Bone marrow (tissue), 2 donors: Measurements from ENCODE around the gene CARTPT.

Experiments
- DNase-seq, 2 donors: peaks; one replicate each; lab custom pipeline; 2025; lab: John Stamatoyannopoulos, UW

The CARTPT gene

GRCh38 chr5:71719063-71719964 is at the start of gene CARTPT:
Gene CARTPT, plus strand, starts transcription at chr5:71719275. Its CDS starts 19 bp downstream, at chr5:71719294.
- no peak for DNase-seq

GRCh38 chr5:71677977-71678376 is 41.1 kb upstream of the CARTPT start:
- DNase-seq: no peak

- no peak for DNase-seq
These were observed 39.4 kb upstream of the CARTPT start for GRCh38 chr5:71679714-71680113.

- DNase-seq: no peak
These were observed 38.6 kb upstream of the CARTPT start for GRCh38 chr5:71680510-71680909.

- DNase-seq: no peak
These were observed 37.8 kb upstream of the CARTPT start for GRCh38 chr5:71681296-71681695.

- no peak for DNase-seq
These were observed 34.8 kb upstream of the CARTPT start for GRCh38 chr5:71684309-71684708.

- no peak for DNase-seq
These were observed 25.1 kb upstream of the CARTPT start for GRCh38 chr5:71693828-71694427.

- no peak for DNase-seq
These were observed 24.0 kb upstream of the CARTPT start for GRCh38 chr5:71695071-71695470.

GRCh38 chr5:71695595-71695994 is 23.5 kb upstream of the CARTPT start:
- DNase-seq: no peak

GRCh38 chr5:71697967-71698366 is 21.1 kb upstream of the CARTPT start:
- DNase-seq: no peak

GRCh38 chr5:71699233-71699632 is 19.8 kb upstream of the CARTPT start:
- no peak for DNase-seq

- no peak for DNase-seq
These were observed 19.3 kb upstream of the CARTPT start for GRCh38 chr5:71699751-71700150.

GRCh38 chr5:71700803-71701202 is 18.3 kb upstream of the CARTPT start:
- DNase-seq: no peak

GRCh38 chr5:71701407-71701806 is 17.7 kb upstream of the CARTPT start:
- DNase-seq: no peak

GRCh38 chr5:71703941-71704340 is 15.1 kb upstream of the CARTPT start:
- DNase-seq: no peak

GRCh38 chr5:71705421-71705820 is 13.7 kb upstream of the CARTPT start:
- no peak for DNase-seq

- no peak for DNase-seq
These were observed 12.2 kb upstream of the CARTPT start for GRCh38 chr5:71706906-71707305.

- no peak for DNase-seq
These were observed 7.5 kb upstream of the CARTPT start for GRCh38 chr5:71711610-71712009.

GRCh38 chr5:71714911-71715310 is 4.2 kb upstream of the CARTPT start:
- DNase-seq: no peak

GRCh38 chr5:71727978-71728377 is 8.9 kb downstream of the CARTPT start:
- DNase-seq: no peak

- no peak for DNase-seq
These were observed 11.9 kb downstream of the CARTPT start for GRCh38 chr5:71731015-71731414.

- DNase-seq: no peak
These were observed 12.9 kb downstream of the CARTPT start for GRCh38 chr5:71732011-71732410.

GRCh38 chr5:71734141-71734540 is 15.1 kb downstream of the CARTPT start:
- no peak for DNase-seq
